OCI-LY1 (cell line): ENCODE data around the gene FOXD1.
A peak's percentile ranks its signal among the peaks of the same experiment; 100 is the strongest.

Experiments
- CTCF ChIP-seq: fragments of 200-600 bp; sonication (generic), shearing (Covaris generic); IDR thresholded peaks from 2 replicates; pipeline ENCODE4 v1.5.1; 2017; ENCODE audit warnings: mild to moderate bottlenecking, antibody characterized with exemption, low read length, moderate library complexity, mixed read lengths
- EZH2 ChIP-seq: fragments of 200-600 bp; sonication (generic), shearing (Covaris generic); IDR thresholded peaks from 2 replicates; pipeline ENCODE4 v1.8.0; 2017; ENCODE audit warnings: borderline replicate concordance, mixed run types, mild to moderate bottlenecking, antibody characterized with exemption, low read length, moderate library complexity, mixed read lengths

GRCh38 chr5:73451224-73452130, 2.9 kb upstream of the FOXD1 start:
- peak; percentile 48 for TF ChIP-seq CTCF
- no peak for TF ChIP-seq EZH2
